ELR (cell line): ENCODE data around the gene GRAP.
A peak's percentile ranks its signal among the peaks of the same experiment; 100 is the strongest.

Experiments used
- DNase-seq: peaks from one replicate; pipeline ENCODE4 v3.0.0-alpha.2; 2015; ENCODE audit warnings: low read depth

Gene GRAP

GRCh38 chr17:19002805-19003542 lies 43.8 kb downstream of the GRAP start:
- peak; percentile 85 for DNase-seq

GRCh38 chr17:19001907-19002590 lies 44.7 kb downstream of the GRAP start:
- DNase-seq, result no peak

- DNase-seq, result peak; percentile 80
Observed at GRCh38 chr17:19000531-19001325, 46.0 kb downstream of the GRAP start.

GRCh38 chr17:18999911-19000310 lies 46.8 kb downstream of the GRAP start:
- DNase-seq, result no peak

GRCh38 chr17:18999394-18999793 lies 47.4 kb downstream of the GRAP start:
- no peak for DNase-seq

- no peak for DNase-seq
Observed at GRCh38 chr17:18997650-18998196, 49.0 kb downstream of the GRAP start.

- DNase-seq, result no peak
Observed at GRCh38 chr17:18996458-18996857, 50.3 kb downstream of the GRAP start.

- no peak for DNase-seq
Observed at GRCh38 chr17:18995220-18995619, 51.5 kb downstream of the GRAP start.

GRCh38 chr17:18994631-18995030 lies 52.1 kb downstream of the GRAP start:
- DNase-seq, result no peak

- DNase-seq, result no peak
Observed at GRCh38 chr17:18993905-18994526, 52.7 kb downstream of the GRAP start.

GRCh38 chr17:18992454-18993130 lies 54.2 kb downstream of the GRAP start:
- DNase-seq, result no peak

- no peak for DNase-seq
Observed at GRCh38 chr17:18991531-18992315, 55.0 kb downstream of the GRAP start.

GRCh38 chr17:18990331-18990730 lies 56.4 kb downstream of the GRAP start:
- no peak for DNase-seq

- DNase-seq, result no peak
Observed at GRCh38 chr17:18988546-18989173, 58.1 kb downstream of the GRAP start.

- DNase-seq, result no peak
Observed at GRCh38 chr17:18987862-18988545, 58.8 kb downstream of the GRAP start.

- no peak for DNase-seq
Observed at GRCh38 chr17:18987230-18987610, 59.5 kb downstream of the GRAP start.

- DNase-seq, result no peak
Observed at GRCh38 chr17:18986541-18987229, 60.1 kb downstream of the GRAP start.

GRCh38 chr17:18985475-18985874 lies 61.3 kb downstream of the GRAP start:
- no peak for DNase-seq
